T-helper 17 cell (primary cell): ENCODE results near the gene LMF1. TPM values are rescaled to one million over a fixed set of nuclear protein-coding genes. Genes with fewer than 3 reads are reported as not detected.

Experiments
- ATAC-seq: fragments of 150-1000 bp; cut with Tn5 transposase; 2 replicates; pipeline ENCODE4 v1.10.0; 2021; ENCODE audit warnings: mild to moderate bottlenecking, moderate library complexity
- DNase-seq, 3 donors: peaks; one replicate each; pipeline versions ENCODE4 v3.0.0 to v3.0.0-alpha.2; 2020 to 2021
- H3K9me3 ChIP-seq: one replicate; pipeline ENCODE4 v1.7.0; 2013; ENCODE audit warnings: low read length, mild to moderate bottlenecking; ENCODE audit not compliant: control insufficient read depth, poor library complexity, severe bottlenecking
- H3K27ac Mint-ChIP-seq: one replicate; pipeline ENCODE4 v1.8.0; 2022; ENCODE audit warnings: mild to moderate bottlenecking, moderate library complexity, mixed read lengths
- H3K27me3 Mint-ChIP-seq: one replicate; pipeline ENCODE4 v1.8.0; 2022; ENCODE audit warnings: mixed read lengths
- H3K36me3 Mint-ChIP-seq: one replicate; pipeline ENCODE4 v1.8.0; 2022; ENCODE audit warnings: low read depth, mixed read lengths
- H3K4me1 Mint-ChIP-seq: one replicate; pipeline ENCODE4 v1.8.0; 2022; ENCODE audit warnings: mild to moderate bottlenecking, mixed read lengths
- H3K4me3 Mint-ChIP-seq: one replicate; pipeline ENCODE4 v1.8.0; 2022; ENCODE audit warnings: mild to moderate bottlenecking, moderate library complexity, mixed read lengths
- total RNA-seq, 4 donors: library from RNA in 2 of 4; stranded (reverse) in 2 of 4; gene quantifications; one replicate each; pipeline ENCODE4 v1.2.3 and lab custom pipeline; 2022 to 2026

LMF1 gene
- total RNA-seq, 2 donors from 2014 or later: 44.4 to 45.6 TPM

- Mint-ChIP-seq H3K27me3 (peaks cover 13% of the 10 kb centered on the region), H3K4me3 (no peak overlapping the region), H3K36me3 (peaks cover 2% of the 10 kb centered on the region), H3K4me1 (peaks cover 10% of the 10 kb centered on the region), H3K27ac (no peak overlapping the region)
- ATAC-seq: no peak
- H3K9me3 ChIP-seq: no peaks in the 10 kb centered on the region
- no peak for DNase-seq
Measured at GRCh38 chr16:1010251-1010650, 39.5 kb upstream of the LMF1 start.

GRCh38 chr16:1009358-1010150, 38.8 kb upstream of the LMF1 start:
- DNase-seq (no peak), ATAC-seq (no peak)
- Mint-ChIP-seq H3K27ac (peak overlapping the region; percentile 90), H3K27me3 (peaks cover 13% of the 10 kb centered on the region), H3K36me3 (peaks cover 2% of the 10 kb centered on the region), H3K4me1 (peaks cover 11% of the 10 kb centered on the region), H3K4me3 (no peak overlapping the region)
- H3K9me3 ChIP-seq: no peaks in the 10 kb centered on the region

- Mint-ChIP-seq H3K36me3 (peaks cover 2% of the 10 kb centered on the region), H3K4me3 (no peak overlapping the region), H3K4me1 (peaks cover 16% of the 10 kb centered on the region), H3K27me3 (peaks cover 13% of the 10 kb centered on the region), H3K27ac (peak overlapping the region; percentile 90)
- no peaks in the 10 kb centered on the region for H3K9me3 ChIP-seq
- ATAC-seq (no peak), DNase-seq (no peak)
Measured at GRCh38 chr16:1008085-1008484, 37.3 kb upstream of the LMF1 start.

GRCh38 chr16:1007284-1007850, 36.6 kb upstream of the LMF1 start:
- Mint-ChIP-seq H3K36me3 (peaks cover 2% of the 10 kb centered on the region), H3K27ac (no peak overlapping the region), H3K27me3 (peaks cover 13% of the 10 kb centered on the region), H3K4me3 (no peak overlapping the region), H3K4me1 (peaks cover 20% of the 10 kb centered on the region)
- no peaks in the 10 kb centered on the region for H3K9me3 ChIP-seq
- ATAC-seq (no peak), DNase-seq (no peak)

GRCh38 chr16:1006781-1007180, 36.0 kb upstream of the LMF1 start:
- Mint-ChIP-seq H3K27ac (no peak overlapping the region), H3K36me3 (peaks cover 2% of the 10 kb centered on the region), H3K4me3 (no peak overlapping the region), H3K4me1 (peaks cover 20% of the 10 kb centered on the region), H3K27me3 (peaks cover 13% of the 10 kb centered on the region)
- H3K9me3 ChIP-seq: no peaks in the 10 kb centered on the region
- no peak for ATAC-seq
- DNase-seq: no peak

GRCh38 chr16:1005286-1005685, 34.5 kb upstream of the LMF1 start:
- H3K9me3 ChIP-seq: no peaks in the 10 kb centered on the region
- DNase-seq (no peak), ATAC-seq (no peak)
- H3K4me1 Mint-ChIP-seq: peaks cover 18% of the 10 kb centered on the region
- peaks cover 2% of the 10 kb centered on the region for H3K36me3 Mint-ChIP-seq
- H3K4me3 Mint-ChIP-seq: peak overlapping the region; percentile 39
- H3K27me3 Mint-ChIP-seq: peaks cover 8% of the 10 kb centered on the region
- H3K27ac Mint-ChIP-seq: no peak overlapping the region

GRCh38 chr16:1003391-1004347, 32.9 kb upstream of the LMF1 start:
- H3K27ac Mint-ChIP-seq: peak overlapping the region; percentile 79
- H3K4me3 Mint-ChIP-seq: peak overlapping the region; percentile 84
- H3K36me3 Mint-ChIP-seq: no peaks in the 10 kb centered on the region
- no peaks in the 10 kb centered on the region for H3K9me3 ChIP-seq
- DNase-seq (no peak), ATAC-seq (peak; percentile 77)
- peaks cover 5% of the 10 kb centered on the region for H3K27me3 Mint-ChIP-seq
- peaks cover 22% of the 10 kb centered on the region for H3K4me1 Mint-ChIP-seq

GRCh38 chr16:1002399-1003166, 31.8 kb upstream of the LMF1 start:
- Mint-ChIP-seq H3K27ac (peak overlapping the region; percentile 72), H3K27me3 (no peaks in the 10 kb centered on the region), H3K4me1 (peaks cover 30% of the 10 kb centered on the region), H3K36me3 (no peaks in the 10 kb centered on the region), H3K4me3 (peak overlapping the region; percentile 72)
- H3K9me3 ChIP-seq: no peaks in the 10 kb centered on the region
- ATAC-seq (peak; percentile 54), DNase-seq (peak in 2 of 3 donors; percentile 28 to 31)

- Mint-ChIP-seq H3K4me3 (no peak overlapping the region), H3K36me3 (no peaks in the 10 kb centered on the region), H3K4me1 (peaks cover 35% of the 10 kb centered on the region), H3K27ac (no peak overlapping the region), H3K27me3 (no peaks in the 10 kb centered on the region)
- H3K9me3 ChIP-seq: no peaks in the 10 kb centered on the region
- no peak for DNase-seq
- ATAC-seq: no peak
Measured at GRCh38 chr16:1001096-1001495, 30.3 kb upstream of the LMF1 start.

GRCh38 chr16:1000608-1001007, 29.8 kb upstream of the LMF1 start:
- no peak overlapping the region for H3K27ac Mint-ChIP-seq
- DNase-seq (no peak), ATAC-seq (no peak)
- H3K9me3 ChIP-seq: no peaks in the 10 kb centered on the region
- no peak overlapping the region for H3K4me3 Mint-ChIP-seq
- peaks cover 39% of the 10 kb centered on the region for H3K4me1 Mint-ChIP-seq
- no peaks in the 10 kb centered on the region for H3K36me3 Mint-ChIP-seq
- H3K27me3 Mint-ChIP-seq: no peaks in the 10 kb centered on the region

- Mint-ChIP-seq H3K27me3 (no peaks in the 10 kb centered on the region), H3K27ac (no peak overlapping the region), H3K4me3 (peak overlapping the region; percentile 69), H3K36me3 (peaks cover 3% of the 10 kb centered on the region), H3K4me1 (peaks cover 44% of the 10 kb centered on the region)
- DNase-seq (no peak), ATAC-seq (no peak)
- no peaks in the 10 kb centered on the region for H3K9me3 ChIP-seq
Measured at GRCh38 chr16:999677-1000076, 28.9 kb upstream of the LMF1 start.

- H3K4me3 Mint-ChIP-seq: peak overlapping the region; percentile 93
Measured at GRCh38 chr16:998615-999014, 27.8 kb upstream of the LMF1 start.

More at GRCh38 chr16:998615-999014, 27.8 kb upstream of the LMF1 start:
- Mint-ChIP-seq H3K27ac (peak overlapping the region; percentile 86), H3K27me3 (no peaks in the 10 kb centered on the region), H3K4me1 (peaks cover 40% of the 10 kb centered on the region), H3K36me3 (peaks cover 3% of the 10 kb centered on the region)
- ATAC-seq (no peak), DNase-seq (no peak)
- H3K9me3 ChIP-seq: no peaks in the 10 kb centered on the region
